ACC112 (cell line): ENCODE data around the gene PPP4R3A.
"Not testable (repeated sequence)": the region's sequence is repeated elsewhere in the genome, so short reads cannot be mapped to it uniquely, and the experiment has no call there.

Experiments
- H2AFZ ChIP-seq: fragments of 200-600 bp; sonication (generic); one replicate; pipeline ENCODE4 v1.6.0; 2017; ENCODE audit warnings: antibody characterized with exemption, low read length; ENCODE audit not compliant: unreplicated experiment
- H3K27ac ChIP-seq: fragments of 200-600 bp; sonication (generic); 2 replicates; pipeline ENCODE4 v1.5.1; 2014; ENCODE audit warnings: low read depth, mild to moderate bottlenecking, antibody characterized with exemption, low read length, moderate library complexity
- H3K27me3 ChIP-seq: fragments of 200-600 bp; sonication (generic); 2 replicates; pipeline ENCODE4 v1.6.1; 2014; ENCODE audit warnings: mild to moderate bottlenecking, antibody characterized with exemption, low read length, moderate library complexity, mixed read lengths; ENCODE audit not compliant: insufficient read depth
- H3K36me3 ChIP-seq: fragments of 200-600 bp; sonication (generic); 2 replicates; pipeline ENCODE4 v1.6.1; 2016; ENCODE audit warnings: mild to moderate bottlenecking, antibody characterized with exemption, low read length, moderate library complexity, mixed read lengths; ENCODE audit not compliant: insufficient read depth
- H3K4me1 ChIP-seq: fragments of 200-600 bp; sonication (generic); one replicate; pipeline ENCODE4 v1.6.1; 2016; ENCODE audit warnings: low read length, mixed read lengths; ENCODE audit not compliant: insufficient read depth, unreplicated experiment, control insufficient read depth
- H3K4me3 ChIP-seq: fragments of 200-600 bp; sonication (generic); 2 replicates; pipeline ENCODE4 v1.5.1; 2014; ENCODE audit warnings: mild to moderate bottlenecking, low read depth, low read length
- H3K79me2 ChIP-seq: fragments of 200-600 bp; sonication (generic); one replicate; pipeline ENCODE4 v1.6.0; 2016; ENCODE audit warnings: low read length; ENCODE audit not compliant: control insufficient read depth, unreplicated experiment, insufficient read depth

The PPP4R3A gene

DNA sequence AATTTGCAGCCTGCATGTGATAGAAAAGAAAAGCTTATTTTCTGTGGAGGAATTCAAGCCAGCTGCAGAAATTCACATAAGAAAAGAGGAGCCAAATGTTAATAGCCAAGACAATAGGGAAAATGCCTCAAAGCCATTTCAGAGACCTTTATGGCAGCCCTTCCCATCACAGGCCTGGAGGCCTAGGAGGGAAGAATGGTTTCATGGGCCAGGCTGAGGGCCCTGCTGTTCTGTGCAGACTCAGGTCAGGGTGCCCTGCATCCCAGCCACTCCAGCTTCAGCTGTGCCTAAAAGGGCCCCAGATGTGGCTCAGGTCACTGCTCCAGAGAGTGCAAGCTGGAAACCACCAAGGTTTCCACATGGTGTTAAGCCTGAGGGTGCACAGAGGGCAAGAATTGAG lies 71.3 kb downstream of the PPP4R3A start:
- no peaks in the 10 kb centered on the region for H3K36me3 ChIP-seq
- H3K27me3 ChIP-seq = peaks cover 7% of the 10 kb centered on the region
- H2AFZ ChIP-seq = no peak overlapping the region
- H3K27ac ChIP-seq = no peak overlapping the region
- H3K4me3 ChIP-seq = no peak overlapping the region
- no peaks in the 10 kb centered on the region for H3K4me1 ChIP-seq
- no peaks in the 10 kb centered on the region for H3K79me2 ChIP-seq

GRCh38 chr14:91436266-91436665 lies 73.8 kb downstream of the PPP4R3A start:
- not testable (repeated sequence) for H3K4me3 ChIP-seq, H3K27me3 ChIP-seq, H2AFZ ChIP-seq, H3K27ac ChIP-seq, H3K36me3 ChIP-seq, H3K4me1 ChIP-seq, H3K79me2 ChIP-seq

- H3K4me3 ChIP-seq = no peak overlapping the region
- no peaks in the 10 kb centered on the region for H3K4me1 ChIP-seq
- H3K79me2 ChIP-seq = no peaks in the 10 kb centered on the region
- H3K27me3 ChIP-seq = no peaks in the 10 kb centered on the region
- no peak overlapping the region for H3K27ac ChIP-seq
- no peaks in the 10 kb centered on the region for H3K36me3 ChIP-seq
- H2AFZ ChIP-seq = no peak overlapping the region
Measured at GRCh38 chr14:91429385-91429784, 80.7 kb downstream of the PPP4R3A start.

- H2AFZ ChIP-seq, H3K36me3 ChIP-seq, H3K79me2 ChIP-seq, H3K4me3 ChIP-seq, H3K27me3 ChIP-seq, H3K4me1 ChIP-seq, H3K27ac ChIP-seq: not testable (repeated sequence)
Measured at GRCh38 chr14:91428931-91429330, 81.2 kb downstream of the PPP4R3A start.

DNA sequence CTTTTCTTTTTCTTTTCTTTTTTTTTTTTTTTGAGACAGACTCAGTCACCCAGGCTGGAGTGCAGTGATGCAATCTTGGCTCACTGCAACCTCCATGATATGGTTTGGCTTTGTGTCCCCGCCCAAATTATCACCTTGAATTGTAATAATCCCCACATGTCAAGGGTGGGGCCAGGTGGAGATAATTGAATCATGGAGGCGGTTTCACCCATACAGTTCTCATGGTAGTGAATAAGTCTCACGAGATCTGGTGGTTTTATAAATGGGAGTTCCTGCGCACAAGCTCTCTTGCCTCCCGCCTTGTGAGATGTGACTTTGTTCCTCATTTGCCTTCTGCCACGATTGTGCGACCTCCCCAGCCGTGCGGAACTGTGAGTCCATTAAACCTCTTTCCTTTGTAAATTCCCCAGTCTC lies 84.6 kb downstream of the PPP4R3A start:
- H3K4me3 ChIP-seq, H2AFZ ChIP-seq, H3K4me1 ChIP-seq, H3K79me2 ChIP-seq, H3K27ac ChIP-seq, H3K36me3 ChIP-seq, H3K27me3 ChIP-seq: not testable (repeated sequence)

DNA sequence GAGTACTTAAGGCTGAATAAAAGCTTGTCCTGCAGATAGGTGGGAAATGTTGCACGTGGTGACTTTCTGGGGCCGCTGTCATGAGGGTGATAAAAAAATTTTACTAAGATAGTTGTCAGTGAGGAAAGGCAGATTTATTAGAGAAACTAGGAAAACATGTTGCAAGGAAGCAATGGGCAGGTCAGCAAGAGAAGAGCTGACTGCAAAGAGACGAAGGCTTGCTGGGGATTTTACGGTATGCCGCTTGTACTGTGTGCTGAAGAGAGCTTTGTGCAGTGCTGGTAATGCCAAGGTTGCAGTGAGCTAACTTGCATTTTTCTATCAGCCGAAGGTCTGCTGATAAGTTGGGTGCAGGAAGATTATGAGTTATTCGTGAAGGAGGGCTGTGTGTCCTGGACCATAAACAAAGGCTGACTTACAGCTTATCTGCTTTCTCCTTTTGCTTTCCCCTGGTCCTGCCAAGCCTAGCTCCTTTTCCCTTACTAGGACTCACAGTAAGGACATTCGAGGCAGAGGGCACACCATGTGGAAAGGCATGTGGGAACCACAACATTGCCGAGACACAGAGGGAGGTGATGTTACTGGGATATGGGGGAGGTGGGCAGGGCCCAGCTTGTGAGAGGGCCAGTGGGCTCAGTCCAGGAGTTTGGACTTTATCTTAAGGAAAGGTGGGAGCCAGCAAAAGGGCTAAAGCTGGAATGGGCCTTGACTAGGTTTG lies 85.1 kb downstream of the PPP4R3A start:
- no peaks in the 10 kb centered on the region for H3K27me3 ChIP-seq
- H3K4me1 ChIP-seq = peaks cover 3% of the 10 kb centered on the region
- no peak overlapping the region for H3K4me3 ChIP-seq
- H3K36me3 ChIP-seq = no peaks in the 10 kb centered on the region
- H3K79me2 ChIP-seq = no peaks in the 10 kb centered on the region
- H2AFZ ChIP-seq = no peak overlapping the region
- no peak overlapping the region for H3K27ac ChIP-seq

DNA sequence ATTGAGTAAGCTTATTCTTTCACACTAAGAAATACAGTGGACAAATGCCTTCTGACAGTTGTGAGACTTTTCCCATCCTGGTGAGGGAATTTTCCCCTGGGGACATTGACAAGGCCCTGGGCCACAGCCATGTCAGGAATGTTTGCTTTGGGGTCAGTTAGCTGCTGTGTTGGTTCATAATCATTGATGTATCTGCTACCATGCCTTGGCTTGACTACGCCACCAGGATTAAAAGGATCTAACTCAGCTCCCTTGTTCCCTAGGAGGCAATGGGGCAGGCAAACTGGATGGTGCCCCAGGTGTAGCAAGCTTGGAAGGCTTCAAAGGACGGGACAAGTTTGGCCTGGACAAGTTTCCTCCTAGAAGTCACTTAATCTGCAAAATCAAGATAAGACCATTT lies 89.4 kb downstream of the PPP4R3A start:
- H3K27ac ChIP-seq = no peak overlapping the region
- no peak overlapping the region for H3K4me3 ChIP-seq
- H3K27me3 ChIP-seq = no peaks in the 10 kb centered on the region
- H3K36me3 ChIP-seq = no peaks in the 10 kb centered on the region
- no peaks in the 10 kb centered on the region for H3K79me2 ChIP-seq
- peaks cover 11% of the 10 kb centered on the region for H3K4me1 ChIP-seq
- H2AFZ ChIP-seq = no peak overlapping the region

DNA sequence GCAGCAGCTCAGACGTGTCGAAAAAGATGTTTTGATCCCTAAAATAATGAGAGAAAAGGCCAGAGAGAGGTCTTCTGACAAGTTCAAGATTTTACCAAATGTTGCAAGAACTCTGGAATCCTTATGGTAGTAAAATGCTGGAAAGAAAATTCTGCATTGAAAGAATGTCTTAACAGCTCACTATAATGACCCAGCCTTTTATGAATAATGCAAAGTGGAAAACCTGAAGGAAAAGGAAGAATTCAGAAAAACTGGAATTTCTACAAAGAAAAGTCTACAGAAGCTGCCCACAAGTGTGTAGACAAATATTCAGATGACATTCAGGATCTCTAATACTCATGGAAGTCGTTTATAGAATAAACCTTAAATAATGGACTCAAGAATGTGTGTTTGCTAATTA lies 90.7 kb downstream of the PPP4R3A start:
- no peaks in the 10 kb centered on the region for H3K27me3 ChIP-seq
- no peaks in the 10 kb centered on the region for H3K79me2 ChIP-seq
- H3K4me3 ChIP-seq = no peak overlapping the region
- no peak overlapping the region for H3K27ac ChIP-seq
- H3K4me1 ChIP-seq = peaks cover 11% of the 10 kb centered on the region
- peak overlapping the region; percentile 1 for H2AFZ ChIP-seq
- no peaks in the 10 kb centered on the region for H3K36me3 ChIP-seq

- no peak overlapping the region for H3K27ac ChIP-seq
- peak overlapping the region; percentile 1 for H2AFZ ChIP-seq
- H3K36me3 ChIP-seq = no peaks in the 10 kb centered on the region
- H3K4me1 ChIP-seq = peaks cover 11% of the 10 kb centered on the region
- H3K27me3 ChIP-seq = no peaks in the 10 kb centered on the region
- no peaks in the 10 kb centered on the region for H3K79me2 ChIP-seq
- H3K4me3 ChIP-seq = peak overlapping the region; percentile 86
Measured at GRCh38 chr14:91419044-91419397, 91.1 kb downstream of the PPP4R3A start.

DNA sequence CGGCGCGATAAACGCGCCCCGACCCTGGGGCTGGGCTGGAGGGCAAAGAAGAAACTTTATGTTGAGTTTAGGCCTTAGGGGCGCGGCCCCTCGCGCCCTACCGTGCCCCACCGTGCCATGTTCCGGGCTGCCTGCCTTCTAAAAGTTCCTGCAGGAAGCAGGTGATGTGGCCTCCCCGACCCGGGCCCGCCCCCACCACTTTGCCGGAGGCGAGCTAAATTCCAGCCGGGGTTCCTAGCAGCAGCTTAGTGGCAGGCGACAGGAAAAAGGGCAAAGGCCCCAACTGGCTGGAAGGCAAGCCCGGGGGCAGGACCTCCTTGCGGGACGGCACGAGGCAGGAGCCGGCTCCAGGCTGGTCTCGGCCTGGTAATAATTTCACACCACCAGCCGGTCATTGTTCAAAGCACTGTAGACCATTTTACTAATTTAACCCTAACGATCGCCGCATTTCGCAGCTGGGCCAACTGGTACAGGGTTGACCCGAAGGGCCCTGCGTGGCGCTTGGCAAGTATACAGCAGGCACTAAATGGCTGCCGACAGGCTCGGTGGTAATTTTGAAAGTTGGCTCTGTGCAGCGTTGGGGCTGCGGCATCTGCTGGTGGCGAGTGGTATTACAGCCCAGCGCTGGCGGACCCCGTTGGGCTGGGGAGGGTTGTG lies 91.6 kb downstream of the PPP4R3A start:
- Histone ChIP-seq H3K4me1 (peaks cover 11% of the 10 kb centered on the region), H3K27me3 (no peaks in the 10 kb centered on the region), H3K36me3 (no peaks in the 10 kb centered on the region), H2AFZ (peak overlapping the region; percentile 97), H3K4me3 (peak overlapping the region; percentile 86), H3K79me2 (no peaks in the 10 kb centered on the region), H3K27ac (no peak overlapping the region)

DNA sequence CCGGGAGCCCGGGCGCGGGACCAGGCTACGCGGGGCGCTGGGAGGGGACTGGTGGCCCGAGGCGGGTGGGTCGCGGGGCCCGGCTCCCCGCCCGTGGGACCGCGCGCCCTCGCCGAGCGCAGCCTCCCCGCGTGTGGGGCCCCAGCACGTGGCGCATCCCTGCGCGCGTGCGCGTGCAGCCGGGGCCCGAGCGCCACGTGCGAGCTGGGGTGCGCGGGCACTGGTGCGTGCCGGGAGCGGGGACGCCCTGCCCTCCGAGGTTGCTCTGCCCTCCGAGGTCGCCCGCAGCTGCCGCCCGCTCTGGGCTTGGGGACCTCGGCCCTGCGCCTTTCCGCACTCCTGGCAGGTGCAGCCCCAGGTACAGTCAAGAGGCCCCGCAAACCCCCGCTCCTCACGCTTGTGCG lies 92.1 kb downstream of the PPP4R3A start:
- Histone ChIP-seq H3K4me3 (peak overlapping the region; percentile 86), H3K79me2 (no peaks in the 10 kb centered on the region), H3K27me3 (no peaks in the 10 kb centered on the region), H3K4me1 (peaks cover 11% of the 10 kb centered on the region), H3K36me3 (no peaks in the 10 kb centered on the region), H2AFZ (peak overlapping the region; percentile 97), H3K27ac (no peak overlapping the region)
